Measurements from ENCODE around the gene OR5K1.

The OR5K1 gene

DNA sequence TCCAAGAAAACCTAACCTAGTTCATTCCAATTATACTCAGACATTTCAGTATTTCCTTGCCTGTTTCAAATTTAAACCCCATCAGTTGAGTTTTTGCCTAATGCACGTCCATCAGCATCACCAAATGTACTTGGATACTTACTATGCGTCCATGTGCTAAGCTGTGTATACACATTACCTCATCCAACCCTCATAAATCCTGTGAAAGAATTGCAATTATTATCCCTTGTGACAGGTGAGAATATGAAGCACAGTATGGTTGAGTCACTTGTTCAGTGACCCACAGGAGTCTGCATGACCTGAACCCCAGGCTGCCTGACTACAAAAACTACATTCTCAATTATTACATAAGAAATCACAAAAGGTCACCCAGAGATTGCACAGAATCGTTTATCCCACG is 37.0 kb downstream of the OR5K1 start:
- H3K4me3 ChIP-seq (ENCODE audit: low read length), result no peak overlapping the region
- TF ChIP-seq ZNF274 (IDR thresholded peaks at IDR 0.05; ENCODE audit: low read depth, low read length), result no peak

DNA sequence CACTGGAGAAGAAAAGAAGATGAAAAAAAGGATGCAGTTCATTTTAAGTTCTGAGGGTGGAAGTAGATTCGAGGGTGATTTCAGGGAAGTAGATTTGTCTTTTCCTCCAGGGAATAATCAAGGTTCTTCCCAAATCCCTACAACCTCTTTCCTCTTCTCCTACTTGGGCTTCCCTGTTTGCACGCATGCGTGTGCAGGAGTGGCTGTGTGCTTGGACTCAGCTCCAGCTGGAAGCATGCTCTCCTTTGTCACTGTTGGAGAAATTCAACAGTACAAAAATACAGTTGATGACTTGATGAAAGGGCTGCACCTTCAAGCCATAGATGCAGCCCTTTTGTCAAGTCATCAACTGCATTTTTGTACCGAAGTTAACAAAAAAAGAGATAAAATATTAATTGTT is 38.3 kb downstream of the OR5K1 start:
- TF ChIP-seq ZNF274 (IDR thresholded peaks at IDR 0.05; ENCODE audit: low read depth, low read length), result no peak
- H3K4me3 ChIP-seq (ENCODE audit: low read length), result no peak overlapping the region

DNA sequence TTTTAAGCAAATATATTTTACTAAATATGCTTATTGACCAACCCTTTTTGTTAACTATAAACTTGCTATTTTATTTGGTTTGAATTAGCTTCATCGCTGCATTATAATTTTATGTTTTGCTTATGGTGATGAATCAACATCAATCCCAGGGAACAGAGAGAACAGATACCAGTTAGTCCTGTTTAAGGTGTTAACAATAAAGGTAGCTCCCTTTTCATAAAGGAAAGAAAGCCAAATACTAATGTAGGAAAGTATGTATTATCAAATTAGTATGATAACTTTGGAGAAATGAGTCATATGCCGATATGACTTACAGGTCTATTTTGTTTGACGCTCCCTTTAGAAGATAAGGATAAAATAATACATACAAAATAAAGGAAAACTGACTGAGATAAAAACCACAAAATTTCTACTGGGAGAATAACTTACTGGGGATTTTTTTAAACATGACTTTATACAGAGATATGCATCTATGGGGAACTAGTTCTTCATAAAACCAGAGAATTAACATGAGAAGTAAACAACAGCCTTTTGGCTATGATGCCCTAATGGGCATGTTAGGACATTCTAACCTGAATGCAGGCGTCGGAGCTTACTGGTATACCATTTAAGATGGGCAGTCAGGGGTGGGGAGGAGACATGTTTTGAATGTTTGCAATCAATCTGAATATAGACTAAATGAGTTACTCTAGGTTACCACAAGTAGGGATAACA is 39.0 kb downstream of the OR5K1 start:
- H3K4me3 ChIP-seq (ENCODE audit: low read length), result no peak overlapping the region
- no peak for TF ChIP-seq ZNF274 (IDR thresholded peaks at IDR 0.05; ENCODE audit: low read depth, low read length)

DNA sequence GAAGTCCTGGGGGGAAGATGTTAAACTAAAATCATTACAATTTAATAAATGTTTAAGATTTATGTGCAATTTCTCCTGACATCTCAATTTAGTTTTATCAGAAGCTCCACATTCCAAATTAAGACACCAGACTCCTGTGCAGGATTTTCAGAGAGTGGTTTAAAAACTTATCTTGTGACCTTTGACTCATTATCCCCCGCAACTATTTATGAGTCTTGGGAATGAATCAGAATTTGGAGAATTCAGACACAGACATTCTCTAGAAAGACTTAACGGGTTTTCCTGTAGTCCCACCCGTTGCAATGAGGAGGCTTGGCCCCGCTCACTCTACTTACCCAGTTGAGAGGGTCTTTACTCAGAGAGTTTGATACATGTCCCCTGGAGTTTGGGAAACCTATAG is 41.5 kb downstream of the OR5K1 start:
- no peak for TF ChIP-seq ZNF274 (IDR thresholded peaks at IDR 0.05; ENCODE audit: low read depth, low read length)
- no peak overlapping the region for H3K4me3 ChIP-seq (ENCODE audit: low read length)

DNA sequence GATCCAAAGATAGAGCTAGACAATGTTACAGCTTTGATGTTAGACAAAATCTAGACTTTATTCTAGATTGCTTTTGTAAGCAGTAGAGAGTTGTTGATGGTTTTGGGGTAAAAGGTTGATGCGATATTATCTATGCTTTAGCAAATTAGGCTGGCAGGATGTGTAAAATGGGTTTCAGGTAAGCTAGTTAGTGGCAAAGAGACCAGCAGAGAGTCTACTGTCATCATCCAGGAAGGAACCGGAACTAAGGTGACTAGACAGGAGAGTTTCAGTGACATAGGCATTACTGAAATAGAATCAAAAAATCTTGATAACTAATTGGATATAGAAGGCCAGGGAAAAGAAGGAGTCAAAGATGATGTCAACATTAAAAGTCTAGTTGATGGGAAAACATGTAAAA is 45.6 kb downstream of the OR5K1 start:
- no peak overlapping the region for H3K4me3 ChIP-seq (ENCODE audit: low read length)
- no peak for TF ChIP-seq ZNF274 (IDR thresholded peaks at IDR 0.05; ENCODE audit: low read depth, low read length)

DNA sequence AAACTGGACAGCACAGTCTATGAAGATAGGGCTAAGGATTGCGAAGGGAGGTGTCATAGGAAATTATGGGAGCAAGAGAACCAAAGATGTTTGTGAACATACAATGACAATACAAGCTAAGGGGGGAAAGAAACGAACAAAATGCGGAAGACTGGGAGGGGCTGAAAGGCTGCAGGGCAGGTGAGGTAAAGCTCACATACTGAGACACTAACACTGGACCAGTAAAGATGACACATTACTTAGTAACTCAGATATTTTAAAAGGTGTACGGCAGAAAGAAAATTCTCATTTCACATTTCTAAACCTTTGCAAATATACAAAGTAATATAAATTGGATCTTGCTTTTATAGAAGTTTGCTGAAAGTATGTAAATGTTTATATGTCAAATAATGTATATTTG is 49.6 kb downstream of the OR5K1 start:
- no peak for TF ChIP-seq ZNF274 (IDR thresholded peaks at IDR 0.05; ENCODE audit: low read depth, low read length)
- no peak overlapping the region for H3K4me3 ChIP-seq (ENCODE audit: low read length)

DNA sequence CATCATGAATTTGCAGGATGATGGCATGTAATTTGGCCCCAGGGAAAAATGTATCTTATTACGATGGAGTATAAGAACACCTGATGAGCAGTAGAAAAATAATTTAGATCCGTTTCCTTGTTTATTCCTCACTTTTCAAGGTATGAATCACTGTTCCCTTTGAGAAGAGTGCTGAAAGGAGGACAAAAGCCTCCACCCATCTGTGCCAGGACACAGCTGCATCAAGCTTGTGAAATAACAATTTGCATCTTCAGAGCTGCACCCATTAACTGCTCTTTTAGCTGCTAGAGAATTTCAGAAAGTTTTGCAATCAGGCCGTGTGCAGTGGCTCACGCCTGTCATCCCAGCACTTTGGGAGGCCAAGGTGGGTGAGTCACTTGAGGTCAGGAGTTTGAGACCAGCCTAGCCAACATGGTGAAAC is 50.1 kb downstream of the OR5K1 start:
- no peak overlapping the region for H3K4me3 ChIP-seq (ENCODE audit: low read length)
- no peak for TF ChIP-seq ZNF274 (IDR thresholded peaks at IDR 0.05; ENCODE audit: low read depth, low read length)

DNA sequence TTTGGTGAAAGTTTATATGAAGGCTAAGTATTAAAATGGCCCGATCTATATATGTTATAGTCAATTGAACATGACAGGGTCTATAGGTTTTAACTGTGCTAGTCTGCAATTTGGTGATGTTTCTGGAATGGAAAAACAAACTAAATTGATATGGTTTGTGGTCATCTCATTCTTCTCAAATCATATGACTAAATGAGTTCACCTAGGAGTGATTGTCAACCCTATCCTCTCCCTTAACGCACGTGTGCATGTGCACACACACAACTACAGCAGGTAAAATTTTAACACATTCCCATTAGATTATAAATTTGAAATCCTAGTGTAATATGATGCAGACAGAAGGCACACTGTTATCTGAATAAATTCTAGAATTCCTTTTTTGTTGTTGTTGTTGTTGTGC is 50.7 kb downstream of the OR5K1 start:
- H3K4me3 ChIP-seq (ENCODE audit: low read length), result no peak overlapping the region
- no peak for TF ChIP-seq ZNF274 (IDR thresholded peaks at IDR 0.05; ENCODE audit: low read depth, low read length)

DNA sequence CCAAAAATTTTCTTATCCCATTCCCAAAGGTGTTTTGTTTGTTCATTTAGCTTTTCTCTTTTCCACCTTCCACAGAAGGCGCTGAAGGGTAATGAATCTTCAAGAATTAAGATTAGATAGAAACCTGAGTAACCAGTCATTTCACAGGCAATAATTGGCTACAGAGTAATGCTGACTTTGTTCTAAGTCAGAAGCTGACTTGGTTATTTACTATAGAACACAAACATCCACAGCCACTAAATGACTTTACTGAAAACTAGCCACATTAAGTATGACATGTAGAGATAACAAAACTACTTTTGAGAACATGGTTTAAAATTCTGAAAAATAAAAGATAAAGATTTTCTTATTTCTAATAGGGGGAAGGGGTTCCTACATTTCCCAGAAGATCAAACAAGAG is 51.9 kb downstream of the OR5K1 start:
- no peak for TF ChIP-seq ZNF274 (IDR thresholded peaks at IDR 0.05; ENCODE audit: low read depth, low read length)
- no peak overlapping the region for H3K4me3 ChIP-seq (ENCODE audit: low read length)

DNA sequence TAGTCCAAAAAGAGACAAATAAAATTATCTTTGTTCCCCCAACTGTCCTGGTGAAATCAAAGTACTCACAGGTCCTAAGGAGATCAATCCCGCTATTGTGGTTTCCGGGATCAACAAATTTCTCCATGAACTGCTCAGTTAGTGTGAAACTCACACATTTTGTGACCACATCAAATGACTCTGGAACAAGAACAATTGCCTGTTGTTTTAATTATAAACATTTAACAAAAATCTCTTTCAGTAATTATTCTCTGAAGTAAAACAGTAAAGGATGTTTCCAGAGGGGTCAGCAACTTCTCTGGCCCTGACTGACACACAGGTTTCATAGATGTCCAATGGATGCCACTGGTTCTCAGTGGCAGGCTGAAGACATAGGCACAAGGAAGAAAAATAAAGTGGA is 55.8 kb downstream of the OR5K1 start:
- no peak for TF ChIP-seq ZNF274 (IDR thresholded peaks at IDR 0.05; ENCODE audit: low read depth, low read length)
- no peak overlapping the region for H3K4me3 ChIP-seq (ENCODE audit: low read length)

DNA sequence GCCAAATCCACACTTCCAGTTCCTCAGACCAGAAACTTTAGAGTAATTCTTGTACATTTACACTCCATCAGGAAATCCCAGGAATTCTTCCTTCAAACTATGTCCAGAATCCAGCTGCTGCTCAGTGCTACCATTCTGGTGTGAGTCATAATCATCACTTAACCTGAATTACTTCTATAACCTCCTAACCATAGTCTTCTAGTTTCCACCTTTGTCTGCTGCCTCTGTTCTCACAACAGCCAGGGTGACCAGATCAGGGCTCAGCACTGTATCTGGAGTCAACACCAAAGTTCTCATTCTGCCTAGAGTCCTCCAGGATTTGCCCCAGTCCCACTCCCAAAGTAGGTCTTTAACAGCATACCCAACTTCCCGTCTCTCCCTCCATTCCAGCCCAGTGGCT is 56.4 kb downstream of the OR5K1 start:
- no peak for TF ChIP-seq ZNF274 (IDR thresholded peaks at IDR 0.05; ENCODE audit: low read depth, low read length)

DNA sequence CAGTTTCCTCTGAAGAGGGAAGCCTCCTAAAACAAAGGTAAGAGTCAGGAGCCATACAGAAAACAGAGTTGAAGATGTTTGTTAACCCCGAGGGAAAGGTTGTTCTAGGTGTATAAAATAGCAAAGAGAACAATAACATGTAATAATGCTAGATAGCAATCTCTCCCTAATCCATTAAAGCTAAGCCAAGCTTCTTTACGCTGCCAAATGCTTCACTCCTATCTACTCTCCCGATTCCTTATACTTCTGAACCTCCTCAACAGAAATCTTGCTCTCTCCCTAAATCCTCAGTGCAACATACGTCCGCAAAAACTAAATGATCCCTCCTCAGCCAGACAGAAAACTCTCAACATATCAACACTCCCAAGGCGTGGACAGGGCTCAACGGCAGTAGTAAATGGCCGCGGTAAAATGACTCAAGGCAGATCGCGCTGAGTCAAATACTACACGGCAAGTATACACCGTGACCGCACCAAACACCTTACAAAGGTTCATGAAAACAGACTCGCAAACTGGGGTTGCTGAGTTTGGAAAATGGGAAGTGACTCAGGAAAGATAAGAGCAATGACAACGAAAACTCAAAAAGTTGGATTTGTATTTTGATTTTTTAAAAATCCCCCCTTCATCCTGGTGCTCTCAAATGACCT is 59.0 kb downstream of the OR5K1 start:
- no peak for TF ChIP-seq ZNF274 (IDR thresholded peaks at IDR 0.05; ENCODE audit: low read depth, low read length)
- H3K4me3 ChIP-seq (ENCODE audit: low read length), result peak overlapping the region; percentile 98

More for the DNA sequence above, 56.4 kb downstream of the OR5K1 start:
- H3K4me3 ChIP-seq (ENCODE audit: low read length), result no peak overlapping the region
